H1 (cell line): ENCODE data around the gene EIF2B5.

Experiments used
- ATF2 ChIP-seq: IDR thresholded peaks from 2 replicates; pipeline ENCODE4 v1.6.1; 2012; ENCODE audit warnings: low read length, inconsistent platforms
- CEBPB ChIP-seq: IDR thresholded peaks from 2 replicates; pipeline ENCODE4 v1.6.1; 2012; ENCODE audit warnings: low read depth, low read length
- CTCF ChIP-seq, 3 experiments: IDR thresholded peaks; 1 replicate in 2 of 3; 2 replicates in 1 of 3; pipeline versions ENCODE4 v1.5.1 to v1.6.1; 2011; ENCODE audit warnings: low read length in 3 of 3, mild to moderate bottlenecking in 3 of 3, inconsistent platforms in 2 of 3, low read depth in 1 of 3, moderate library complexity in 1 of 3; ENCODE audit not compliant: insufficient read depth in 1 of 3; ENCODE audit errors: control extremely low read depth in 1 of 3
- EP300 ChIP-seq, 2 experiments: IDR thresholded peaks; 1 replicate in 1 of 2; 2 replicates in 1 of 2; pipeline ENCODE4 v1.6.1; 2011 to 2012; ENCODE audit warnings: low read depth in 2 of 2, low read length in 2 of 2, mild to moderate bottlenecking in 2 of 2, borderline replicate concordance in 1 of 2, inconsistent platforms in 1 of 2, moderate library complexity in 1 of 2
- HDAC2 ChIP-seq, 2 experiments: fragments of 300-600 bp in 1 of 2; sonication (generic) in 1 of 2; IDR thresholded peaks; 2 replicates each; pipeline ENCODE4 v1.6.1; 2011 to 2012; ENCODE audit warnings: low read depth in 2 of 2, low read length in 2 of 2, mild to moderate bottlenecking in 2 of 2, moderate library complexity in 2 of 2, borderline replicate concordance in 1 of 2, inconsistent platforms in 1 of 2
- JUN ChIP-seq: IDR thresholded peaks from 2 replicates; pipeline ENCODE4 v1.6.1; 2011; ENCODE audit warnings: low read depth, mild to moderate bottlenecking, improper control_type of control experiment, low read length
- KDM1A ChIP-seq: fragments of 200-600, 300-600 bp; sonication (generic); IDR thresholded peaks from 2 replicates; pipeline ENCODE4 v1.7.1; 2016; ENCODE audit warnings: mild to moderate bottlenecking, low read length, borderline replicate concordance
- POLR2AphosphoS5 ChIP-seq: IDR thresholded peaks from 2 replicates; pipeline ENCODE4 v1.6.1; 2011; ENCODE audit warnings: low read depth, low read length
- RAD21 ChIP-seq, 2 experiments: IDR thresholded peaks in 1 of 2; conservative IDR thresholded peaks in 1 of 2; 2 replicates each; pipeline ENCODE4 v1.6.1; 2011; ENCODE audit warnings: low read depth in 2 of 2, low read length in 2 of 2, improper control_type of control experiment in 1 of 2, inconsistent platforms in 1 of 2, mild to moderate bottlenecking in 1 of 2, moderate library complexity in 1 of 2
- RNF2 ChIP-seq: fragments of 200-900, 300-1000 bp; sonication (generic); IDR thresholded peaks from 2 replicates; pipeline ENCODE4 v1.7.1; 2016; ENCODE audit warnings: borderline replicate concordance, low read depth, mild to moderate bottlenecking, antibody characterized with exemption, low read length; ENCODE audit not compliant: poor library complexity, severe bottlenecking; ENCODE audit errors: missing control alignments
- SIN3A ChIP-seq, 2 experiments: IDR thresholded peaks in 1 of 2; conservative IDR thresholded peaks in 1 of 2; 2 replicates each; pipeline ENCODE4 v1.6.1; 2011 to 2012; ENCODE audit warnings: low read length in 2 of 2, improper control_type of control experiment in 1 of 2, low read depth in 1 of 2, mild to moderate bottlenecking in 1 of 2
- SIX5 ChIP-seq: IDR thresholded peaks from 2 replicates; pipeline ENCODE4 v1.6.1; 2011; ENCODE audit warnings: mild to moderate bottlenecking, low read depth, low read length
- TBP ChIP-seq: IDR thresholded peaks from 2 replicates; pipeline ENCODE4 v1.6.1; 2011; ENCODE audit warnings: low read depth, low read length, improper control_type of control experiment
- TEAD4 ChIP-seq: IDR thresholded peaks from 2 replicates; pipeline ENCODE4 v1.6.1; 2012; ENCODE audit warnings: low read depth, low read length, inconsistent platforms, mixed read lengths

- TF ChIP-seq CTCF (IDR thresholded peaks at IDR 0.05; ENCODE audit: control extremely low read depth in 1 of 3, insufficient read depth in 1 of 3, low read depth in 1 of 3, low read length in 3 of 3) (no peak), HDAC2 (IDR thresholded peaks at IDR 0.05; ENCODE audit: borderline replicate concordance in 1 of 2, low read depth in 2 of 2, low read length in 2 of 2) (no peak), TBP (no peak), ATF2 (no peak), SIX5 (no peak), SIN3A (conservative IDR thresholded peaks at IDR 0.05 in 1 of 2, IDR thresholded peaks at IDR 0.05 in 1 of 2; ENCODE audit: low read depth in 1 of 2, low read length in 2 of 2) (no peak), RAD21 (IDR thresholded peaks at IDR 0.05 in 1 of 2, conservative IDR thresholded peaks at IDR 0.05 in 1 of 2; ENCODE audit: low read depth in 2 of 2, low read length in 2 of 2) (no peak), EP300 (IDR thresholded peaks at IDR 0.05; ENCODE audit: borderline replicate concordance in 1 of 2, low read depth in 2 of 2, low read length in 2 of 2) (no peak), CEBPB (no peak), TEAD4 (no peak), JUN (no peak), KDM1A (no peak), POLR2AphosphoS5 (no peak), RNF2 (no peak)
These were observed 45.0 kb downstream of the EIF2B5 start for GRCh38 chr3:184180165-184180564.
